Measurements from ENCODE around the gene TMEM8B. TPM values are rescaled to one million over a fixed set of nuclear protein-coding genes. Genes with fewer than 3 reads are reported as not detected.

Gene TMEM8B
- total and polyA plus RNA-seq, 9 of the 15 experiments (the other 6 are each of a cell fraction or from before 2014, with no cell fraction given) = 0.01 to 2.2 (median 1.1) TPM

- TF ChIP-seq ZBTB11 (CRISPR knock-in tag; IDR thresholded peaks at IDR 0.05) (peak; percentile 92 to 99 (median 97); a peak in 5 of 6 replicates), ZNF766 (CRISPR knock-in tag; conservative IDR thresholded peaks at IDR 0.05) (no peak), LARP7 (IDR thresholded peaks at IDR 0.05) (no peak), RBBP5 (IDR thresholded peaks at IDR 0.05; ENCODE audit: borderline replicate concordance, insufficient read depth, low read length, poor library complexity, severe bottlenecking) (no peak), ATF4 (CRISPR knock-in tag; IDR thresholded peaks at IDR 0.05) (no peak), ZNF324 (CRISPR knock-in tag; IDR thresholded peaks at IDR 0.05) (no peak), TCF7 (IDR thresholded peaks at IDR 0.05; ENCODE audit: borderline replicate concordance) (no peak), MBD2 (IDR thresholded peaks at IDR 0.05; ENCODE audit: borderline replicate concordance, low read depth) (peak; percentile 90), ZNF431 (CRISPR knock-in tag; IDR thresholded peaks at IDR 0.05) (no peak), ZNF511 (CRISPR knock-in tag; IDR thresholded peaks at IDR 0.05) (no peak), MYC (IDR thresholded peaks at IDR 0.05; ENCODE audit: low read depth, low read length) (peak; percentile 23; the same call in 1 of the 2 replicates), MYC (CRISPR knock-in tag; IDR thresholded peaks at IDR 0.05; ENCODE audit: borderline replicate concordance, low read depth) (no peak), PCBP1 (IDR thresholded peaks at IDR 0.05; ENCODE audit: low read depth, low read length, poor library complexity, severe bottlenecking) (no peak), E2F5 (CRISPR knock-in tag; IDR thresholded peaks at IDR 0.05) (no peak), IRF1 (CRISPR knock-in tag; IDR thresholded peaks at IDR 0.05; ENCODE audit: borderline replicate concordance) (no peak), FOXJ2 (tag; IDR thresholded peaks at IDR 0.05) (peak; percentile 86), RFX5 (IDR thresholded peaks at IDR 0.05; ENCODE audit: low read depth, low read length) (no peak), GTF2F1 (IDR thresholded peaks at IDR 0.05; ENCODE audit: low read depth, low read length) (no peak), CSDE1 (IDR thresholded peaks at IDR 0.05) (peak in 1 of 2 experiments; percentile 64; a peak in 2 of 4 replicates), ZNF717 (CRISPR knock-in tag; IDR thresholded peaks at IDR 0.05) (no peak)
Observed at GRCh38 chr9:35812025-35812602, 16.9 kb upstream of the TMEM8B start, which contains the start of gene SPAG8 (continued).
